ENCODE measurements around the gene NAALADL2. TPM values are rescaled to one million over a fixed set of nuclear protein-coding genes. Genes with fewer than 3 reads are reported as not detected.

Gene NAALADL2
- total and polyA plus RNA-seq, 2 of the 13 experiments (the other 11 are each of a cell fraction or from before 2014, with no cell fraction given): 0.08 TPM; not detected in 1

GRCh38 chr3:175118382-175118941, 259.3 kb downstream of the NAALADL2 start (continued):
- no peak for TF ChIP-seq RARG (CRISPR knock-in tag; IDR thresholded peaks at IDR 0.05; ENCODE audit: low read depth)
- TF ChIP-seq ONECUT2 (CRISPR knock-in tag; IDR thresholded peaks at IDR 0.05): no peak
- no peak for TF ChIP-seq ZNF615 (CRISPR knock-in tag; IDR thresholded peaks at IDR 0.05; ENCODE audit: borderline replicate concordance)

- no TSS peak for BruUV-seq (replicated peaks)
- Histone ChIP-seq H3K27me3 (ENCODE audit: control insufficient read depth in 1 of 2, insufficient read depth in 2 of 2, low read length in 2 of 2) (no peaks in the 10 kb centered on the region), H4K20me1 (ENCODE audit: insufficient read depth, low read length) (no peaks in the 10 kb centered on the region), H3K4me1 (ENCODE audit: insufficient read depth, low read length) (no peaks in the 10 kb centered on the region), H2AFZ (ENCODE audit: low read length) (no peak overlapping the region), H3K4me3 (replicated peaks in 1 of 3; ENCODE audit: insufficient read depth in 1 of 3, low read depth in 2 of 3, low read length in 3 of 3) (no peak overlapping the region), H3K79me2 (ENCODE audit: insufficient read depth, low read length) (no peaks in the 10 kb centered on the region), H3K36me3 (replicated peaks in 1 of 2; ENCODE audit: control insufficient read depth in 1 of 2, insufficient read depth in 2 of 2, low read length in 2 of 2) (no peaks in the 10 kb centered on the region), H3K9ac (ENCODE audit: insufficient read depth, low read depth, low read length) (no peak overlapping the region), H3K27ac (ENCODE audit: extremely low read length, insufficient read depth, low read length) (no peak overlapping the region), H3K4me2 (ENCODE audit: low read depth, low read length) (no peak overlapping the region), H3K9me3 (ENCODE audit: low read length) (no peaks in the 10 kb centered on the region)
- WGBS (ENCODE audit: low lambda C conversion rate): 0% methylated on average over 2 of the region's 2 CpGs
- no peak for TF ChIP-seq ZNF713 (CRISPR knock-in tag; IDR thresholded peaks at IDR 0.05)
- TF ChIP-seq NFKB2 (CRISPR knock-in tag; IDR thresholded peaks at IDR 0.05; ENCODE audit: borderline replicate concordance): no peak
- TF ChIP-seq, protein P1, sequence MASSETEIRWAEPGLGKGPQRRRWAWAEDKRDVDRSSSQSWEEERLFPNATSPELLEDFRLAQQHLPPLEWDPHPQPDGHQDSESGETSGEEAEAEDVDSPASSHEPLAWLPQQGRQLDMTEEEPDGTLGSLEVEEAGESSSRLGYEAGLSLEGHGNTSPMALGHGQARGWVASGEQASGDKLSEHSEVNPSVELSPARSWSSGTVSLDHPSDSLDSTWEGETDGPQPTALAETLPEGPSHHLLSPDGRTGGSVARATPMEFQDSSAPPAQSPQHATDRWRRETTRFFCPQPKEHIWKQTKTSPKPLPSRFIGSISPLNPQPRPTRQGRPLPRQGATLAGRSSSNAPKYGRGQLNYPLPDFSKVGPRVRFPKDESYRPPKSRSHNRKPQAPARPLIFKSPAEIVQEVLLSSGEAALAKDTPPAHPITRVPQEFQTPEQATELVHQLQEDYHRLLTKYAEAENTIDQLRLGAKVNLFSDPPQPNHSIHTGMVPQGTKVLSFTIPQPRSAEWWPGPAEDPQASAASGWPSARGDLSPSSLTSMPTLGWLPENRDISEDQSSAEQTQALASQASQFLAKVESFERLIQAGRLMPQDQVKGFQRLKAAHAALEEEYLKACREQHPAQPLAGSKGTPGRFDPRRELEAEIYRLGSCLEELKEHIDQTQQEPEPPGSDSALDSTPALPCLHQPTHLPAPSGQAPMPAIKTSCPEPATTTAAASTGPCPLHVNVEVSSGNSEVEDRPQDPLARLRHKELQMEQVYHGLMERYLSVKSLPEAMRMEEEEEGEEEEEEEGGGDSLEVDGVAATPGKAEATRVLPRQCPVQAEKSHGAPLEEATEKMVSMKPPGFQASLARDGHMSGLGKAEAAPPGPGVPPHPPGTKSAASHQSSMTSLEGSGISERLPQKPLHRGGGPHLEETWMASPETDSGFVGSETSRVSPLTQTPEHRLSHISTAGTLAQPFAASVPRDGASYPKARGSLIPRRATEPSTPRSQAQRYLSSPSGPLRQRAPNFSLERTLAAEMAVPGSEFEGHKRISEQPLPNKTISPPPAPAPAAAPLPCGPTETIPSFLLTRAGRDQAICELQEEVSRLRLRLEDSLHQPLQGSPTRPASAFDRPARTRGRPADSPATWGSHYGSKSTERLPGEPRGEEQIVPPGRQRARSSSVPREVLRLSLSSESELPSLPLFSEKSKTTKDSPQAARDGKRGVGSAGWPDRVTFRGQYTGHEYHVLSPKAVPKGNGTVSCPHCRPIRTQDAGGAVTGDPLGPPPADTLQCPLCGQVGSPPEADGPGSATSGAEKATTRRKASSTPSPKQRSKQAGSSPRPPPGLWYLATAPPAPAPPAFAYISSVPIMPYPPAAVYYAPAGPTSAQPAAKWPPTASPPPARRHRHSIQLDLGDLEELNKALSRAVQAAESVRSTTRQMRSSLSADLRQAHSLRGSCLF (CRISPR knock-in tag; IDR thresholded peaks at IDR 0.05; ENCODE audit: borderline replicate concordance): no peak
- no peak for TF ChIP-seq TBL1XR1 (IDR thresholded peaks at IDR 0.05; ENCODE audit: borderline replicate concordance, low read length, partially characterized antibody)
- TF ChIP-seq HES4 (CRISPR knock-in tag; IDR thresholded peaks at IDR 0.05; ENCODE audit: borderline replicate concordance): no peak
- TF ChIP-seq BCL3 (CRISPR knock-in tag; IDR thresholded peaks at IDR 0.05): no peak
- intact Hi-C loops (cut with micrococcal nuclease; ENCODE audit: unreplicated experiment): loop anchor here (10.0 kb wide), 1 partner anchor 726 kb away; no protein-coding TSS in a partner anchor
- in situ Hi-C loops (cut with HindIII; ENCODE audit: extremely low pct_ligation_motif_present, low pct_unique_long_range_greater_than_20kb): no loop called here
- CTCF ChIA-PET (ENCODE audit: low intra/inter-chr PET ratio, low total read pairs): no interaction called here
- no peak for FAIRE-seq
- ATAC-seq: no peak
- DNase-seq (ENCODE audit: low spot score): no peak
- POLR2A ChIA-PET: no interaction called here
Measured at GRCh38 chr3:175121225-175121624, 262.1 kb downstream of the NAALADL2 start.
